WTC11 (cell line): ENCODE data around the gene TSEN54.

ENCODE experiments used
- ATF3 ChIP-seq: sonication (generic); formaldehyde crosslinking; conservative IDR thresholded peaks from 2 replicates; pipeline ENCODE4 v1.8.1; 2022; ENCODE audit warnings: mild to moderate bottlenecking, missing genetic modification reagents
- CTCF ChIP-seq: fragments of 200-600 bp; IDR thresholded peaks from 2 replicates; pipeline ENCODE4 v1.8.0; 2022; ENCODE audit warnings: antibody characterized with exemption
- E2F4 ChIP-seq: sonication (generic); formaldehyde crosslinking; IDR thresholded peaks from 2 replicates; pipeline ENCODE4 v1.8.1; 2022; ENCODE audit warnings: low read depth, mild to moderate bottlenecking, moderate library complexity, missing genetic modification reagents, borderline replicate concordance
- TF ChIP-seq, protein P1 (sequence below): sonication (generic); formaldehyde crosslinking; IDR thresholded peaks from 2 replicates; pipeline ENCODE4 v1.8.1; 2022; ENCODE audit warnings: low read depth, missing genetic modification reagents, borderline replicate concordance
- TF ChIP-seq, protein P2 (sequence below): sonication (generic); formaldehyde crosslinking; IDR thresholded peaks from 2 replicates; pipeline ENCODE4 v1.8.0; 2022; ENCODE audit warnings: missing genetic modification reagents

DNA sequence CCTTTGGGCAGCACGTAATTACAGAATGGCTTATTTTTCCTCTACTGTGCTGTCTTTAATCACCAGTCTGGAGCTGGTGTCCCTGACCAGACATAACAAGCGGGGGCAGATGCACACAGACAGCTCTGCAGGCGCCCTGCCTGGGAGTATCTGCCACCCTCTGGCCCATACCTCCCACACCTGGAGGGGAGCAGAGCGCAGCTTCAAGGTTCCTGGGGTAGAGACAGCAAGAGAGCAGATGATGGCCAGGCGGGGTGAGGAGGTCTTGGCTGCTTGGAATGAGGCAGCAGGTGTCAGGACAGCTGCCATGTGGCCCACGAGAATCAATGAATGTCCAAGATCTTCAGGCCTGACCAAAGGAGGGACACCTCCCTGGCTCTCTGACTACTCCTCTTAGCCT is 36.0 kb upstream of the TSEN54 start:
- TF ChIP-seq, protein P1, sequence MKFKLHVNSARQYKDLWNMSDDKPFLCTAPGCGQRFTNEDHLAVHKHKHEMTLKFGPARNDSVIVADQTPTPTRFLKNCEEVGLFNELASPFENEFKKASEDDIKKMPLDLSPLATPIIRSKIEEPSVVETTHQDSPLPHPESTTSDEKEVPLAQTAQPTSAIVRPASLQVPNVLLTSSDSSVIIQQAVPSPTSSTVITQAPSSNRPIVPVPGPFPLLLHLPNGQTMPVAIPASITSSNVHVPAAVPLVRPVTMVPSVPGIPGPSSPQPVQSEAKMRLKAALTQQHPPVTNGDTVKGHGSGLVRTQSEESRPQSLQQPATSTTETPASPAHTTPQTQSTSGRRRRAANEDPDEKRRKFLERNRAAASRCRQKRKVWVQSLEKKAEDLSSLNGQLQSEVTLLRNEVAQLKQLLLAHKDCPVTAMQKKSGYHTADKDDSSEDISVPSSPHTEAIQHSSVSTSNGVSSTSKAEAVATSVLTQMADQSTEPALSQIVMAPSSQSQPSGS (CRISPR knock-in tag) = no peak
- TF ChIP-seq CTCF (no peak), E2F4 (no peak), ATF3 (no peak)
- TF ChIP-seq, protein P2, sequence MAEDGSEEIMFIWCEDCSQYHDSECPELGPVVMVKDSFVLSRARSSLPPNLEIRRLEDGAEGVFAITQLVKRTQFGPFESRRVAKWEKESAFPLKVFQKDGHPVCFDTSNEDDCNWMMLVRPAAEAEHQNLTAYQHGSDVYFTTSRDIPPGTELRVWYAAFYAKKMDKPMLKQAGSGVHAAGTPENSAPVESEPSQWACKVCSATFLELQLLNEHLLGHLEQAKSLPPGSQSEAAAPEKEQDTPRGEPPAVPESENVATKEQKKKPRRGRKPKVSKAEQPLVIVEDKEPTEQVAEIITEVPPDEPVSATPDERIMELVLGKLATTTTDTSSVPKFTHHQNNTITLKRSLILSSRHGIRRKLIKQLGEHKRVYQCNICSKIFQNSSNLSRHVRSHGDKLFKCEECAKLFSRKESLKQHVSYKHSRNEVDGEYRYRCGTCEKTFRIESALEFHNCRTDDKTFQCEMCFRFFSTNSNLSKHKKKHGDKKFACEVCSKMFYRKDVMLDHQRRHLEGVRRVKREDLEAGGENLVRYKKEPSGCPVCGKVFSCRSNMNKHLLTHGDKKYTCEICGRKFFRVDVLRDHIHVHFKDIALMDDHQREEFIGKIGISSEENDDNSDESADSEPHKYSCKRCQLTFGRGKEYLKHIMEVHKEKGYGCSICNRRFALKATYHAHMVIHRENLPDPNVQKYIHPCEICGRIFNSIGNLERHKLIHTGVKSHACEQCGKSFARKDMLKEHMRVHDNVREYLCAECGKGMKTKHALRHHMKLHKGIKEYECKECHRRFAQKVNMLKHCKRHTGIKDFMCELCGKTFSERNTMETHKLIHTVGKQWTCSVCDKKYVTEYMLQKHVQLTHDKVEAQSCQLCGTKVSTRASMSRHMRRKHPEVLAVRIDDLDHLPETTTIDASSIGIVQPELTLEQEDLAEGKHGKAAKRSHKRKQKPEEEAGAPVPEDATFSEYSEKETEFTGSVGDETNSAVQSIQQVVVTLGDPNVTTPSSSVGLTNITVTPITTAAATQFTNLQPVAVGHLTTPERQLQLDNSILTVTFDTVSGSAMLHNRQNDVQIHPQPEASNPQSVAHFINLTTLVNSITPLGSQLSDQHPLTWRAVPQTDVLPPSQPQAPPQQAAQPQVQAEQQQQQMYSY = no peak
